HEK293 (cell line): ENCODE measurements around the gene DAGLB.
"Not testable (repeated sequence)": the region's sequence is repeated elsewhere in the genome, so short reads cannot be mapped to it uniquely, and the experiment has no call there.

Source experiments
- CTCF ChIA-PET: fragments of 350-600 bp; formaldehyde crosslinking; extraction: SDS; loops from one replicate; lab custom pipeline; 2021; ENCODE audit warnings: antibody characterized with exemption; lab: Yijun Ruan, JAX
- POLR2A ChIA-PET: fragments of 300-600 bp; formaldehyde crosslinking; extraction: SDS; loops from one replicate; lab custom pipeline; 2020; ENCODE audit warnings: antibody characterized with exemption, inconsistent platforms; lab: Yijun Ruan, JAX
- H3K27ac ChIP-seq: fragments of 200-500 bp; sonication (Bioruptor generic); 2 replicates; pipeline ENCODE4 v1.5.1; 2014; ENCODE audit warnings: low read depth, low read length, control low read depth, inconsistent platforms; ENCODE audit errors: extremely low read depth
- H3K36me3 ChIP-seq, 2 experiments: fragments of 200-500 bp in 1 of 2; sonication (Bioruptor generic) in 1 of 2; 1 replicate in 1 of 2; 2 replicates in 1 of 2; pipeline ENCODE4 v1.5.1; 2014 to 2017; ENCODE audit warnings: inconsistent platforms in 2 of 2, low read length in 2 of 2; ENCODE audit not compliant: control insufficient read depth in 2 of 2, insufficient read depth in 1 of 2
- H3K4me1 ChIP-seq: fragments of 200-500 bp; sonication (Bioruptor generic); 2 replicates; pipeline ENCODE4 v1.5.1; 2014; ENCODE audit warnings: mild to moderate bottlenecking, low read length, inconsistent platforms; ENCODE audit not compliant: control insufficient read depth, insufficient read depth
- H3K4me3 ChIP-seq: 2 replicates; pipeline ENCODE4 v1.5.1; 2011; ENCODE audit warnings: low read depth, mild to moderate bottlenecking, control low read depth, low read length, moderate library complexity
- H3K9me3 ChIP-seq: fragments of 200-500 bp; sonication (Bioruptor generic); 2 replicates; pipeline ENCODE4 v1.5.1; 2014; ENCODE audit warnings: low read depth, low read length, inconsistent platforms; ENCODE audit not compliant: control insufficient read depth, insufficient read depth
- BCL11B ChIP-seq: fragments of 450-650 bp; formaldehyde crosslinking; IDR thresholded peaks from 2 replicates; pipeline ENCODE4 v1.5.1; 2016; ENCODE audit warnings: low read depth, missing biosample characterization, missing genetic modification characterization
- HOXD13 ChIP-seq: sonication (generic); formaldehyde crosslinking; IDR thresholded peaks from 2 replicates; pipeline ENCODE4 v1.8.0; 2022; ENCODE audit warnings: missing genetic modification reagents, borderline replicate concordance
- KLF1 ChIP-seq: fragments of 450-650 bp; formaldehyde crosslinking; IDR thresholded peaks from 2 replicates; pipeline ENCODE4 v1.5.1; 2016; ENCODE audit warnings: missing biosample characterization, missing genetic modification characterization
- MEIS1 ChIP-seq: sonication (generic); formaldehyde crosslinking; IDR thresholded peaks from 2 replicates; pipeline ENCODE4 v1.8.1; 2022; ENCODE audit warnings: missing genetic modification reagents, mild to moderate bottlenecking, borderline replicate concordance
- ZFHX2 ChIP-seq: fragments of 450-650 bp; formaldehyde crosslinking; conservative IDR thresholded peaks from 2 replicates; pipeline ENCODE4 v1.5.1; 2016; ENCODE audit warnings: missing biosample characterization, missing genetic modification characterization
- ZNF112 ChIP-seq: fragments of 450-650 bp; formaldehyde crosslinking; IDR thresholded peaks from 2 replicates; pipeline ENCODE4 v1.5.0; 2017; ENCODE audit warnings: missing biosample characterization, missing genetic modification characterization
- ZNF121 ChIP-seq: fragments of 450-650 bp; formaldehyde crosslinking; IDR thresholded peaks from 2 replicates; pipeline ENCODE4 v1.5.1; 2016; ENCODE audit warnings: missing biosample characterization, missing genetic modification characterization
- ZNF133 ChIP-seq: fragments of 450-650 bp; formaldehyde crosslinking; IDR thresholded peaks from 2 replicates; pipeline ENCODE4 v1.5.1; 2016; ENCODE audit warnings: missing biosample characterization, missing genetic modification characterization
- ZNF341 ChIP-seq: fragments of 450-650 bp; formaldehyde crosslinking; IDR thresholded peaks from 2 replicates; pipeline ENCODE4; 2016; ENCODE audit warnings: low read depth, missing biosample characterization, missing genetic modification characterization
- ZNF514 ChIP-seq: fragments of 450-650 bp; formaldehyde crosslinking; IDR thresholded peaks from 2 replicates; pipeline ENCODE4 v1.5.1; 2016; ENCODE audit warnings: missing biosample characterization, missing genetic modification characterization
- ZNF529 ChIP-seq: fragments of 450-650 bp; formaldehyde crosslinking; IDR thresholded peaks from 2 replicates; pipeline ENCODE4 v1.5.1; 2017; ENCODE audit warnings: missing genetic modification characterization, missing biosample characterization; ENCODE audit not compliant: insufficient replicate concordance
- ZNF560 ChIP-seq: fragments of 450-650 bp; formaldehyde crosslinking; IDR thresholded peaks from 2 replicates; pipeline ENCODE4 v1.5.1; 2017; ENCODE audit warnings: missing biosample characterization, missing genetic modification characterization, borderline replicate concordance
- ZNF561 ChIP-seq: fragments of 450-650 bp; IDR thresholded peaks from 2 replicates; pipeline ENCODE4 v1.5.1; 2018; ENCODE audit warnings: missing biosample characterization, missing genetic modification characterization, borderline replicate concordance
- ZNF600 ChIP-seq: fragments of 450-650 bp; formaldehyde crosslinking; IDR thresholded peaks from 2 replicates; pipeline ENCODE4 v1.5.1; 2016; ENCODE audit warnings: missing biosample characterization, missing genetic modification characterization
- ZSCAN30 ChIP-seq: fragments of 450-650 bp; IDR thresholded peaks from 2 replicates; pipeline ENCODE4 v1.5.1; 2018; ENCODE audit warnings: missing biosample characterization, mild to moderate bottlenecking, missing genetic modification characterization, moderate library complexity
- TF ChIP-seq, protein P1 (sequence below): fragments of 450-650 bp; formaldehyde crosslinking; IDR thresholded peaks from 2 replicates; pipeline ENCODE4 v1.5.1; 2016; ENCODE audit warnings: missing biosample characterization, missing genetic modification characterization

The DAGLB gene

DNA sequence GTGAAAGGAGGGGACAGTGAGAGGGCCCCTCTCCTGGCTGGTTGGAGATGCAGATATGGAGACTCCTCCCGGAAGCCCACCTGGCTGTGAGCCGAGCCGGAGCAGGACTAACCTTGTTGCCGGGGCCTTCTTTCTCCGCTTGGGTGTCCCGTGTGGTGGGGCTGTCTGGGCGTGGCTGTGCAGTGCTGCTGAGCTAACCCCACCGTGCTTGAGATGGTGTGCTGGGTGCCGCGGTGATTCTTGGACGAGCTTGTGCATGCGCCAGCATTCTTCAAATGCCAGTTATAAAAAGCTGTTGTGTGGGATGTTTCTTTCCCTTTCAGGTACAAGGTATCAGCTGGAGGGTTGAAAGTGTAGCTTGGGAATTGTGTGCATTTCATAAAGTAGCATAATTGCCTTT lies 48.8 kb downstream of the DAGLB start:
- no peak overlapping the region for H3K4me3 ChIP-seq
- TF ChIP-seq ZNF133 (tag by site-specific recombination): no peak
- 0 out of 2 replicates have a peak, but pooled peaks have one; percentile 14 for TF ChIP-seq ZNF341 (tag by site-specific recombination)
- no peaks in the 10 kb centered on the region for H3K9me3 ChIP-seq
- POLR2A ChIA-PET: interaction anchor here (0.6 to 1.3 kb wide), 2 partner anchors 16 to 17 kb away, joined by 3 to 5 read pairs; no protein-coding TSS in a partner anchor
- CTCF ChIA-PET: interaction anchor here (0.5 to 0.6 kb wide), 2 partner anchors 33 to 533 kb away, joined by 3 read pairs; no protein-coding TSS in a partner anchor
- peaks cover 6% of the 10 kb centered on the region for H3K4me1 ChIP-seq
- H3K27ac ChIP-seq: 0 out of 2 replicates have a peak overlapping the region, but pooled peaks have one; percentile 17
- H3K36me3 ChIP-seq: peaks cover 17 to 52% of the 10 kb centered on the region in 2 experiments

DNA sequence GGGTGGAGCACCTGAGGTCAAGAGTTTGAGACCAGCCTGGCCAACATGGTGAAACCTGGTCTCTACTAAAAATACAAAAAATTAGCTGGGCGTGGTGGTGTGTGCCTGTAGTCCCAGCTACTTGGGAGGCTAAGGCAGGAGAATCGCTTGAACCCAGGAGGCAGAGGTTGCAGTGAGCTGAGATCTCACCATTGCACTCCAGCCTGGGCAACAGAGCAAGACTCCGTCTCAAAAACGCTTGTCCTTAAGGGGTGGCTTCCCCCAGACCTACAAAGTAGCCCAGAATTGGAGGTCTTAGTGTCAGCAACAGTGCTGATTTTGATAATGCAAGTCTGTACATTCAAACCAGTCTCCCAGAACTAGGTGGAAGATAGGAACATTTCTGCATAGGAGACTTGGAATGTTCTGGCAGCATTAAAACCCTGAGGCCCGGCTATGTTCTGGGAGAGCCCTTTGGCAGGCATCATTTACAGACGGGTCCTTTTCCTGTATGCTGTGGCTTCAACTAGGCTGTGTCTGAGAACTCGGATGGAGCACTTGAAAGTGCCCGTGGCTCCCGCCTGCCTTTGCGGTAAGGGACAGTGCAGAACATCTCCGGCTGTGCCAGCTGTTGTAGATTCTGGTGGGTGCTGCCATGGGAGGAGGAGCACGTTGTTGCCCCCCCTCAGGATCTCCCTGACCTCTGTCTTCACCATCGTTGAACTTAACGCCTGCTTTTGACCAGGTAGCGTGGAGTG lies 49.8 kb downstream of the DAGLB start:
- POLR2A ChIA-PET, H3K27ac ChIP-seq, H3K9me3 ChIP-seq, H3K4me3 ChIP-seq, CTCF ChIA-PET: not testable (repeated sequence)
- peaks cover 14 to 52% of the 10 kb centered on the region in 2 experiments for H3K36me3 ChIP-seq
- TF ChIP-seq ZNF121 (tag by site-specific recombination) (peak; percentile 64; the same call in 1 of the 2 replicates), ZNF600 (tag by site-specific recombination) (peak; percentile 41; the same call in 1 of the 2 replicates)
- TF ChIP-seq, all 188 proteins: peak for 2; not testable (repeated sequence) for 186
- peaks cover 14% of the 10 kb centered on the region for H3K4me1 ChIP-seq

DNA sequence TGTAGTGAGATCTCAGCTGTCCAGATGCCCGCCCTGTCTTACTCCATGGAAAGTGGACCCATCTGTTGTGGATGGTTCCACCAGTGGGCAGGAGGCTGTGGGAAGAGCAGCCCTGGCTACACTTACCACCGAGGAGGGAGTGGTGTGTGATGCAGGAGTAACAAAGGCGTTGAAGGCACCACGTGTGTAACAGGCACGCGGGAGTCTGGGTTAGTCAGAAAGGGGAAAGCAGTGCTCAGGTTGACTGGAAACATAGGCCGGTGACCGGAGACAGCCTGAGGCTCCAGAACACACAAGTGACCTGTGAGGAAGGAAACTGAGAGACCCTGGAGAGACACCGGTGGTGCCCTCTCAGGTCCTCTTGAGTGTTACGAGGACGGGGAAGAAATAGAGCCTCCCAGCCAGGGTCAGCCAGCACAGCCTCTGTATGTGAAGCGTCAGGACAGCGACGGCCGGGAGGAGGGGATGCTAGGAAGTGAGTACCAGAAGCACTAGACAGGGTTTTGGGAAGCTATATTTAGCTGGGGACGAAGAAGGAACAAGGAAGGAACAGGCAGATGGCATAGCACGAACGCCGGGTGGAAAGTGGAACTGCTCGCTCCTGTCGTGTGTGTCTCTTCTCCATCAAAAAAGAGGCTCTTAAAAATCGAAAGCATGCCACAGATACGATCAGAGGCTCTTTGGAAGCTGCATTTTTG lies 51.7 kb downstream of the DAGLB start:
- CTCF ChIA-PET: no interaction called here
- POLR2A ChIA-PET: no interaction called here
- no peak overlapping the region for H3K27ac ChIP-seq
- H3K4me3 ChIP-seq: no peak overlapping the region
- H3K36me3 ChIP-seq: peaks cover 19 to 47% of the 10 kb centered on the region in 2 experiments
- peaks cover 23% of the 10 kb centered on the region for H3K4me1 ChIP-seq
- no peaks in the 10 kb centered on the region for H3K9me3 ChIP-seq
- TF ChIP-seq ZFHX2 (tag by site-specific recombination) (no peak), ZNF341 (tag by site-specific recombination) (peak; percentile 24; the same call in 1 of the 2 replicates)
- TF ChIP-seq, all 188 proteins: peak for 1

DNA sequence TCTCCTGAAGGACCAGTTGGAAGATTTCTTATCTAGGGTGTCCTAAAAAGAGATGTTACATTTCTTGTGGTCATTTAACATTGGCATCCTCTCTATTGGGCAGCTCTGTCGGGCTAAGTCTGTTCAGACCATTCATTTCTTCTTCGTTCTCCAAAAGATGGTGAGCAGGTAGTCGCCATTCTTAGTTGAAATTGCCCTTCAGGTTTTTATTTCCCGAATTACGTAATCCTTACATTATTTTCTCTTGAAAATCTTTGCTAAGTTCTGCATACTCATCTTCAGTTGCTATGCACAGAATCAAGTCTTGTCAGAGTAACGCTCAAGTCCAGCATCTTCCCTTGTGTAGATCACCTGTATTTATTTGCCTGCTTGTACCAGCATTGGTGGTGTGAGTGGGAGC lies 53.6 kb downstream of the DAGLB start:
- Histone ChIP-seq H3K36me3 (peaks cover 20 to 43% of the 10 kb centered on the region in 2 experiments), H3K4me1 (peaks cover 23% of the 10 kb centered on the region), H3K4me3 (no peak overlapping the region), H3K9me3 (no peaks in the 10 kb centered on the region), H3K27ac (no peak overlapping the region)
- CTCF ChIA-PET: no interaction called here
- POLR2A ChIA-PET: interaction anchor here (0.6 kb wide), 1 partner anchor 548 kb away, joined by 3 read pairs; no protein-coding TSS in a partner anchor
- no peak for TF ChIP-seq MEIS1
- no peak for TF ChIP-seq ZNF561
- TF ChIP-seq HOXD13 (CRISPR knock-in tag): no peak
- no peak for TF ChIP-seq ZNF112 (tag by site-specific recombination)
- no peak for TF ChIP-seq ZNF529 (tag by site-specific recombination)

DNA sequence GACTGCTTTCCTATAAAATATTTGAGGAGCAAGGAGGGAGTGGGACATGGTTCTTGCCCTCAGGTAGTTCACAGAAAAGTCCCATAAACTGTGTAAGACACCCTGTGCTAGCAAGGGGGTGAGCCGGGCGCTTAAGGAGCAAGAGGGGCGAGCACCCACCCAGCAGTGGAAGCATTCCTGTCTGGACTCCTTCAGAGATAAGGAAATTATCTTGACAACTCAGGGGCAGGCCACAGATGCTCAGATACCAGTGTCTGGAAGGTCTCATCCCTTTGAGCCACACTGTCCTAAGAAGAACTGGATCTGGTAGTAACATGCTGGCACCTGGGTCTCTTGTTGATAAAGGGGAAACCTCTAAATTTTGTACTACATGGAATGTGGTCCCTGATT lies 54.1 kb downstream of the DAGLB start:
- CTCF ChIA-PET: no interaction called here
- no peak overlapping the region for H3K4me3 ChIP-seq
- H3K4me1 ChIP-seq: peaks cover 22% of the 10 kb centered on the region
- TF ChIP-seq, protein P1, sequence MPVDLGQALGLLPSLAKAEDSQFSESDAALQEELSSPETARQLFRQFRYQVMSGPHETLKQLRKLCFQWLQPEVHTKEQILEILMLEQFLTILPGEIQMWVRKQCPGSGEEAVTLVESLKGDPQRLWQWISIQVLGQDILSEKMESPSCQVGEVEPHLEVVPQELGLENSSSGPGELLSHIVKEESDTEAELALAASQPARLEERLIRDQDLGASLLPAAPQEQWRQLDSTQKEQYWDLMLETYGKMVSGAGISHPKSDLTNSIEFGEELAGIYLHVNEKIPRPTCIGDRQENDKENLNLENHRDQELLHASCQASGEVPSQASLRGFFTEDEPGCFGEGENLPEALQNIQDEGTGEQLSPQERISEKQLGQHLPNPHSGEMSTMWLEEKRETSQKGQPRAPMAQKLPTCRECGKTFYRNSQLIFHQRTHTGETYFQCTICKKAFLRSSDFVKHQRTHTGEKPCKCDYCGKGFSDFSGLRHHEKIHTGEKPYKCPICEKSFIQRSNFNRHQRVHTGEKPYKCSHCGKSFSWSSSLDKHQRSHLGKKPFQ (tag by site-specific recombination): no peak
- TF ChIP-seq BCL11B (tag by site-specific recombination) (no peak), ZNF514 (tag by site-specific recombination) (no peak), KLF1 (tag by site-specific recombination) (no peak), ZSCAN30 (tag by site-specific recombination) (no peak), ZNF560 (tag by site-specific recombination) (no peak)
- H3K27ac ChIP-seq: 0 out of 2 replicates have a peak overlapping the region, but pooled peaks have one; percentile 42
- H3K36me3 ChIP-seq: peaks cover 23 to 46% of the 10 kb centered on the region in 2 experiments
- no peaks in the 10 kb centered on the region for H3K9me3 ChIP-seq
- POLR2A ChIA-PET: interaction anchor here (0.6 kb wide), 1 partner anchor 547 kb away, joined by 3 read pairs; no protein-coding TSS in a partner anchor
